ENCODE measurements around the gene OBSCN.

DNA sequence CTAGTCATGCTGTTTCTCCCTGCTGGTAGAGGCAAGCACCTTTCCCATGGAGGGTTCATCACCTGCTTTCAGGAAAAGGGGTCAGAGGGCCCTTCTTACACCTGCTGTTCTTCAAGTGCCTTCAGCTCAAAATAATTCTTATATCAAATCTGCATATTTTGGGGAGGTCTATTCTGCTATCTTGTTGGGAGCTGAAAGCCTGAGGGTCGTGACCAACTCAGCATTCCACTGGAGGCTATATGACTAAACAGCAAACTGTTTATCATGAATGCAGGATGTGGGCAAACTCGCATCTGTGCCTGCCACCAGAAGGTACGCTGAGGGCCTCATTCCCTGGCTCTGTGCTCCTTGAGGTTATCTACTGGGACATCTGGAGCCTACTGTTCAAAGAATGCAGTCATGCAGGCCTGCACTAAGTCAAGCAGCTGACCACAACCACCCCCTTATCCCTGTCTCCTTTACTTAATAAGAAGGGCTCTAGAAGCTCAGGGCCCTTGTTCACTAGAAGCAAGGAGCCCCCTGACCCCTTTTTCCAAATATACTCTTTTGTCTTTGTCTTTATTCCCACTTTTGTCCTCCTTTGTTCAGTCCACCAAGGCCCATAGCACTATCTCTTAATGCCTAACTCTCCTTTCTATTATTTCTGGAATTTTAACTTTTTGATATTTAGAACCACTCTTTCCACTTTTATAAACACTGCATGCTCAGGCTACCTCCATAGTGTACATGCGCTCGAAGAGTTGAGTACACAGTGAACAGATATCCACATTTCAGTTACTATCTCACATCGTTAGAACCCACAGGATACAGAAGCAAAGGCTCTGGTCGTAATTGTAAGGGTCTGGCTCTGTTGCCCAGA lies 213.4 kb downstream of the OBSCN start:
- TF ChIP-seq POLR2AphosphoS5 (IDR thresholded peaks at IDR 0.05), result no peak
- TF ChIP-seq, protein P1, sequence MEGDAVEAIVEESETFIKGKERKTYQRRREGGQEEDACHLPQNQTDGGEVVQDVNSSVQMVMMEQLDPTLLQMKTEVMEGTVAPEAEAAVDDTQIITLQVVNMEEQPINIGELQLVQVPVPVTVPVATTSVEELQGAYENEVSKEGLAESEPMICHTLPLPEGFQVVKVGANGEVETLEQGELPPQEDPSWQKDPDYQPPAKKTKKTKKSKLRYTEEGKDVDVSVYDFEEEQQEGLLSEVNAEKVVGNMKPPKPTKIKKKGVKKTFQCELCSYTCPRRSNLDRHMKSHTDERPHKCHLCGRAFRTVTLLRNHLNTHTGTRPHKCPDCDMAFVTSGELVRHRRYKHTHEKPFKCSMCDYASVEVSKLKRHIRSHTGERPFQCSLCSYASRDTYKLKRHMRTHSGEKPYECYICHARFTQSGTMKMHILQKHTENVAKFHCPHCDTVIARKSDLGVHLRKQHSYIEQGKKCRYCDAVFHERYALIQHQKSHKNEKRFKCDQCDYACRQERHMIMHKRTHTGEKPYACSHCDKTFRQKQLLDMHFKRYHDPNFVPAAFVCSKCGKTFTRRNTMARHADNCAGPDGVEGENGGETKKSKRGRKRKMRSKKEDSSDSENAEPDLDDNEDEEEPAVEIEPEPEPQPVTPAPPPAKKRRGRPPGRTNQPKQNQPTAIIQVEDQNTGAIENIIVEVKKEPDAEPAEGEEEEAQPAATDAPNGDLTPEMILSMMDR (IDR thresholded peaks at IDR 0.05), result no peak
- TF ChIP-seq POLR2A (IDR thresholded peaks at IDR 0.05), result no peak

All from sigmoid colon (tissue), 4 donors.